HG02884 (cell line): ENCODE measurements around the gene IFIH1.
A peak's percentile ranks its signal among the peaks of the same experiment; 100 is the strongest.

Experiments
- ATAC-seq: cut with Tn5 transposase; IDR thresholded peaks from one replicate; pipeline ENCODE4 v1.9.1; 2021; ENCODE audit warnings: mild to moderate bottlenecking, moderate library complexity; ENCODE audit not compliant: unreplicated experiment

IFIH1 gene

DNA sequence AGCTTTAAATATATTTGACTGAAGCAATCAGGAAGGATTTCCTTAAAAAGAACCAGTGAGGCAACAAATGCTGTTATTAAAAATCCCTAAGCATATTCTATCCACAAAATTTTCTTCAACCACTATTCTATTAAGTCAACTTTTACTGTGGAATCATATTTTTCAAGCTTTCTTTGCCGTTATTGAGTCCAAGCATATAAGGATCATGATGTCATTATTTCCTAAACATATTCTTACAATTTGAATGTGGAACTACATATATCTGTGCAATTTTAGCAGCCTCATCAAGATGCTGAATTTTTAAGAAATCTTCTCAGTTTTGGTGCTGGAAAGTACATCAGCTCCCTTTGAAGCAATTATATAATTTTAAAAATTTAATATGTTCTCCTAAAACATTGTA lies 5.6 kb downstream of the IFIH1 start:
- no peak for ATAC-seq

DNA sequence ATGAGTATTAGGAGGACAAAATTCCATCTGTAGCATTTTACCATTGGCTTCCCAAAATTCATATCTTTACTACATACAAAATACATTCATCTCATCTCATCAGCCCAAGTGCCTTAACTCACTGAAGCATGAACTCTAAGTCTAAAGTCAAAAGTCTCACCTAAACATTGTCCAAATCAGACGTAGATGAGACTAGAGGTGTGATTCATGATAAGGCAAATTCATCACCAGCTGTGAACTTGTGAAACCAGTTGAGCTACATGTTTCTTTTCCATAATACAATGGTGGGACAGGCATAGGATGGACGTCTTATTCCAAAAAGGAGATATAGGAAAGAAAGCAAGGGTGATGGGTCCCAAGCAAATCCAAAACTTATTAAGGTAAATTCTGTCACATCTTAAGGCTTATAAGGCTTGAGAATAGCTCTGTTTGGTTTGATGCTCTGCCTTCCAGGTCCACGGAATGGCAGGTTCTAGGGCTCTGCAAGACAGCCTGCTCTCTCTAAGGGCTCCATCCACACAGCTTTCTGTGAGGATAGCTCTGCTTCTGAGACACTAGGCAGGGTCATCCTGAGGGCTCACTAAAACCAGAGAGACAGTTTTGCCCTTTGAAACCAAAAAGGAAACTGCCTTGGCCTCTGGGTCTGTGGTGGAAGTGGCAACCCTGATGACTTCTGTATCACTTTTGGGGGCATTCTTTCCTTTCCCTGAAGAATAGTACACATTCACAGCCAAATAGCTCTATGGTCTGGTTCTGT lies 9.6 kb downstream of the IFIH1 start:
- ATAC-seq, result no peak

DNA sequence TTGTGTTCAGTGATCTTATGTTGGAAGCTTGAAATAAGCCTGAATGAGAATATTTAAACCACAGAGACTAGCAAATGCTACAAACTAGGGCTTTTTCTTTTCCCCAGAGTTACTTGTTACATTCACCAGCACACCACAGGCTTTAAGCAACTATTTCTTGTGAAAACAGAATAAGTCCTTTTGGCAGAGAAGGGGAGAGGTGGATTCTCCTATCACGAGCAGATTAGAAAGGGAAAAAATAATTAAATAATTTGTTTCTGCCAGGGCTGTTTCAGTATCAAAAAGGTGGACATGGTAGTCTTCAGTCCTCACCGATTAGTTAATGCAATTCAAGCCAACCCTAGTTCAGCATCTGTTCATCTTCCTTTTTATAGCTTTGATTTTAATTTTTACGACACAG lies 12.6 kb downstream of the IFIH1 start:
- ATAC-seq, result no peak

DNA sequence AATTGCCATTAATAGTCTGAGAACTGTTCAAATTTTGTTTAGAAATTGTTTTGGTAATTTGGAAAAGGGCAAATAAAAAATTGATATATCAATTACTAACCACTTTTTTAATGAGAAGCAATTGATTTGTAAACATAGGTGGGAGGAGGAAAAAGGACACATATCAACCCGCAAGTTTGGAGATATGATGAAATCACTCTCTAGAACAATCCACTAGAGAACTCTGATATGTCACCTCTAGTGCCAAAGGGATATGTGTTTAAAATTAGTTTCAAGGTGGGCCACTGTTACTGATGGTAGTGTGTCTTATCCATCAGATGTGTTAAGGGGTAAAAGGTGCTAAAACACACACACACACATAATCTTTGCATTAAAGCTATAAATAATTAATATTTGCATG lies 16.6 kb downstream of the IFIH1 start:
- no peak for ATAC-seq

DNA sequence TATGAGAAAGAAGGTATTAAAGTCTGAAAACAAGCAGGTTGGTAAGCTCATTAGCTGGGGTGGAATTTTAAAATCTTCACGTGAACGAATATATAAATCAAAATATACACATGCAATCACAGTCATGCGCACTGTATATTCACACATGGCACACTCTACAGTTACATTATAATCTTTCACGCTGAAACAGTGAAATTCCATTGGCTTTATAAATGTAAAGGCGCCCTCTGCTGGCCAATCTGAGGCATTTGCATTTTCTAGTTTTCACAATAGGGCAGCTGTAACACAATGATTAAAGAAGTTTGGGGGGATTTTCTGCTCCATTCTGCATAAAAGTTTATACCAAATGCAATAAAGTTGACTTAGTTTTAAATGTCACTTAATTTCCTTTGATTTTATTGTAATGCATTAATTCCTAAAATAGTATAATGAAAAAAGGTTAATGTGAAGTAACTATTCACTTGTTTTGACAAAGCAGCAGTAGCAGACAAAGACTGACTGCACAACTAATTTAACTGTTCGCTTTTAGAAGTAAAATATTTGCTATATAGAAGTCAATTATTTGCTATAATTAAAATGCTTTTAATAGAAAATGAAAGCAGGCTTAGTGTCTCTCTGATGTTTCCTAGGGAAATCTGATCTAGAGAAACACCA lies 17.2 kb downstream of the IFIH1 start:
- peak; percentile 79 for ATAC-seq

DNA sequence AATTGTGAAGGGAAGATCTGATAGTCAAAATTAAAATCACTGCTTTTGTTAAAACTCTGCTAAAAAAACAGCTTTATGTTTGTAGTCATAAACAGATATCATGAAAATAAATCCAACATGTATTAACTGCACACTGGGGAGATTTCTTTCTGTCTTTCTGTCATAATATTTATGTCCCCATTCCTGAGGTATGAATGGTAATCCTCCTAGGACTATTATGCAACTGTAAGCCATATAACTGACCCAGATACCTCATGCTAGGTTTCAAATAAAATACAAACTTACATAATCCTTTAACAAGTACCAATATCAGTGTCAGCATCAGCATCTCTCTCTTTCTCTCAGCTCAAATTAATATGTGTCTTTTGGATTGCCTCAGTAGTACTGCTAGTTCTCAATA lies 18.2 kb downstream of the IFIH1 start:
- no peak for ATAC-seq

DNA sequence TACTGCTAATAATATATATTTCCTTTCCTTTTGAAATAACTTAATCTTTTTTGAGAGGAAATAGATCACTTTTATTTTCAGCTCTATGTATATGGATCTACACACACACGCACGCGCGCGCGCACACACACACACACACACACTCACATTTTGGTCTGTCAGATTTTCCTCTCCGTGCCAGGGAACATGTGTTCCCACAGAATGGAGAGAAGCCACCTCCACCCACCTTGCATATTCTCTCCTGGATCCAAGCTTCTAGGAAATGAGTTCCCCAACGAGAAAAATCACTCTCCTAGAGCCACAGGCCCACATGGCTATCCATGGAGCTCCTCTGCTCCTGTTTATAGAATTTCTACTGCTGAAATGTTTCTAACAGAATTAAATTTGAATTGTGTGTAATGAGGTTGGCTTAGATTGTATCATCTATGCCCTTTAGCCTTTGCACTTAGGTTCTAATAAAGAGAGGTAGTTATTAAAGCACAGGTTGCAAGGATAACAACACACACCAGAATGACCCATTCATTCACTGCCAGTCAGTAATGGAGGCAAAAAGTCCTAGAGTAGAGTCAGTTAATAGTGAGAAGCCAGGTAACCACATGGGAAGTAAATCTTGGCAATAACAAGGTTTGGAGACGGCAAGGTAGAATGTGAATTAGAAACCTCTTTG lies 19.7 kb downstream of the IFIH1 start:
- ATAC-seq, result no peak

DNA sequence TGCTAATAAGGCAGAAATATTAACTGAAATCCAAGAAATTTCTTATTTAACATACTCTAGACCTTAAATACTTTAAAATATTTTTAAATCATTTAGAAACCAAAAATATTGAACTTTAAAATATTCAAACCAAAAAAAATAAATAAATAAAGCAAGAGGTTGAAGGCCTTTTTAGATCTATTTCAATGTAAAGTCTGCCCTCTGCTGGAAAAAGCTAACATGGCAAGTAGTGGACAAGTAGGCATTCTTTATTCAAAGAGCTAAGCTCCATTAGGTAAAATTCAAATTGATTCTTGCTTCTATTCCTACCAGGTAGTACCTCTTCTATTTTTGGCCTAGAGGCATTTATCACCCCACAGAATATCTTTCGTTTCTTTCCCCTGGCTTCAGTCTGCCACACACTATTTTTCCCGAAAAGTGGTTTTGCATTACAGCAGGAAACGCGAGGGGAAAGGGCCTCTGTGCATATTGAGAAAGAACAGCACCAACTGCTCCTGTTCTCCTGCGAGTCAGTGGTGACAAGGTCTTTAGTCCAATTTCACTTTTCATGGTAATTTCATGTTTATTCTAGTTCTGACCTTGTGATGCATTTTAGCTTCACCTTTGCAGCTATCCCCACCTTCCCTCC lies 20.4 kb downstream of the IFIH1 start:
- peak; percentile 57 for ATAC-seq

DNA sequence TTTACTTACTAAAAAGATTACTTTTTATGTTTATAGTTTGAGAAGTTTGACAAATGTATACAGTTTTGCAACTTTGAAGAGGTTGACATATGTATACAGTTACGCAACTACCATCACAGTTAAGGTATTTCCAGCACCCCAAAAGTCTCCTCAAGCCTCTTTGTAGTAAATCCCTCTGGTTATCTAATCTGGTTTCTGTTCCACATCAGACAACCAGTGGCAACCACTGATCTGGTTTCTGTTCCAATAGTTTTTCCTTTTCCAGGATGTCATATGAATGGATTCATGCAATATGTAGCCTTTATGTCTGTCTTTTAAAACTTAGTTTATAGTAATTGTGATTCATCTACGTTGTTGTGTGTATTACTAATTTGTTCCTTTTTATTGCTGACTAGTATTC lies 23.5 kb downstream of the IFIH1 start:
- no peak for ATAC-seq

DNA sequence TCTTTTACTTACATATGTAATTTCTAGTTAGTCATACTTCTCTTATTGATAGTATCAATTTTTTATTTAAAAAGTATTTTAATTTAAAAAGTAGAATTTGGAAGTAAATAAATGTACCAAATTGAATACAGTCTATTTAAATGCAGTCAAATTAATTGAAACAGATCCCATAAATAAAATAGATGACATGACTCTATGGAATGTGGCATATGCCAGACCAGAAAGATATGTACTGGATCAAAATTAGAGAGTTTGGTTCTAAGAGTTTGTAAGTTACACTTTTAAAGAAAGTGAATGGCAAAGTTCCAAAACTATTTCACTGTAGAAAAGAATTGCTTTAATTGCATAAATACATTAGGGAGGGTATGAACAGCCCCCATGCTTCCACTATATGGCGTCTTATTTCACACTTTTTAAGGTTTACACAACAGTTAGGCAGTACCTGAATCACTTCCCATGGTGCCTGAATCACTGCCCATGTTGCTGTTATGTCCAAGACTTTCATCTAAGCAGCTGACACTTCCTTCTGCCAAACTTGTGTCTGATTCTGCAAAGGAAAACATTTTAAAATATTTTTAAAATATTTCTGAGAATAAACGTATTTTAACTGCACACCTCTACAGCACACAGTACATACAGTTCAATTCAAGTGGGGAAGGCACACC lies 25.2 kb downstream of the IFIH1 start:
- no peak for ATAC-seq

DNA sequence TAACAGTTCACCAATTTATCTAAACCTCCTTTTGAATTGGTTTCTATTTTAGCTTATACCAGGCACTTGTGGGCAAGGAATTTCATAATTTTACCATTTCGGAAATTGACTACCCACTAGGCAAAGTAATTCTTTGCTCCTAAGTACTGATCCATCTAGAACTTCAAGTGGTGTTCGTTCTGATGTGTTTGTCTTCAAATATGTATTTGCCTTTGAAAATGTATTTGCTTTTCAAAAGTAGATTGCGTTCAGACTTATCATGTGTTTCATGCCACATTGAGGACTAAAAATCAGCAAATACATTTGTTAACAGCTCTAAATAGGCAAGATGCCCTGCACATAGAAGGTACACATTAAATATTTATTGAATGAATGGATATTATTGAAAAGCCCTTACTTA lies 26.7 kb downstream of the IFIH1 start:
- ATAC-seq, result no peak

DNA sequence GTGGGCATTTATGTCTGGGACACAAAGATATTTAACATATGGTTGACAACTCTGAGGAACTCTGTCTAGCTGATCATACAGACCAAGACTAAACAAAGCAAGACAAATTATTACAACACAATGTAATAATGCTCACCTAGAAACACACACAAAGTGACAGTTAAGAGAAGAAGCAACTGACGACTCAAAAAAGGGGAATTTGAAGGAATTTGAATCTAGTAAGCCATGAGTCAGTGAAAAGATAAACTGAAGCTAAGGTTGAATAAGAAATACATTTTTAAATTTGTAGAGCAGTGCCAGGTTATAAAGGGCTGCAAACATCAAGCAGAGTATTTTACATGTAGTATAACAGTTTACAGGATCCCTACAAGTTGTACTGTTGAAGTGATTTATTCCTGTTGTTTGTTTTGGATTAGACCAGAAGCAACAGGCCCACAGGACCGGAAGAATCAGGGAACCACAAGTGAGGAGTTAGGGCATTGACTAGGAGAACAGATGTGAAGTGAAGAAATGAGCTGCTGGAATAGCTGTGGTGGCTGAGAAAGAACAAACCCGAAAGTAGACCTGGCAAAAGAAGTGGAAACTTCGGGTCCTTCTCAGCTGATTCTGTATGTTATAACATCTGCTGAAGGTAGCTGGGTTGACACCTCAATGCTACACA lies 35.6 kb downstream of the IFIH1 start:
- no peak for ATAC-seq

DNA sequence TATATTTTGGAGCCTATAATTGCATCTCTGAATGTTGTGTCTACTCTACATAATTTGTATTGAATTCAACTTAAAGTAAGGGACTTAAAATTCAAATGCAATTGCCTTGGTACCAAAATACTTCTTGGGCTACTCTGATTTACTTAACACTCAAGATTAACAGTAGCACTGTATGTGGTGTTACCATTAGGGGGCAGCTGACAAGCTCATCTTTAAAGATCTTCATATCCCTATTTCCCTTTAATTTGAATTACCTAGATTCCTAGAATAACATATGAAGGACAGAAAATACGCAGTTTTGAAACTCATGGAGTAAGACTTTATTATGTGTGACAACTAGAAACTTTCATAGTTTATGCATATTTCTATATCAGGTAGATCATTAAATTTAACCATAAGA lies 37.8 kb downstream of the IFIH1 start:
- ATAC-seq, result no peak

DNA sequence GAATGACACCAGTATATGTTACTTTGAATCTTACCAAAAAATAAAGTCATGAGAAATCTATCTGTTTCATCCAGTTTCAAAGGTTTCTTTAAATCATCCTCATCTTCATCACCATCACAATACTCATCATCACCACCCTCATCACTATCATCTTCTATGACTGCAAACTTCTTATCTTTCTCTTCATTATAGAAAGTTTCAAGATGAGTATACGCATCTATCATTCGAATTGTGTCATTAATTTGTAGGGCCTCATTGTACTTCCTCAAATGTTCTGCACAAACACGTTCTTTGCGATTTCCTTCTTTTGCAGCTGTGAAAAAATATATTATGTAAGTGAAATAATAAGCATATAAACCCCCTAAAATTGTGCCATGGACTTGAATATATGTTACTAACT lies 41.1 kb downstream of the IFIH1 start:
- no peak for ATAC-seq

DNA sequence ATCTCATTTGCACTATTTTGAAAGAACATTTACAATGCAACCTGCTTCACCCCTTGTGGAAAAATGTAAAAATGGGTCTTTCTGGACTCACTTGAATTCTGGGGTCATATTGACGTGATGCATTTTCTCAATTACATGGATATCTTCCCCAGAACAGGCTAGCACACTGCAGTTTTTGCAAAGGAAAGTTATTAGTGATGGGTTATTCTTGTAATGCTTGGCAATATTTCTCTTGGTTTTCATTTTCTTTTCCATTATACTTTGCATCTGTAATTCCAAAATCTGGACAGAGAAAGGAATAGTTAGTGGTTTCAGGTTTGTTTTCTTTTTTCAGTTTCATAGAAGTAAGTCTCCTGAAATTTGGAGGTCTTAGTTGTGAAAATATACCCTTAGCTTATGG lies 50.5 kb downstream of the IFIH1 start:
- ATAC-seq, result no peak

DNA sequence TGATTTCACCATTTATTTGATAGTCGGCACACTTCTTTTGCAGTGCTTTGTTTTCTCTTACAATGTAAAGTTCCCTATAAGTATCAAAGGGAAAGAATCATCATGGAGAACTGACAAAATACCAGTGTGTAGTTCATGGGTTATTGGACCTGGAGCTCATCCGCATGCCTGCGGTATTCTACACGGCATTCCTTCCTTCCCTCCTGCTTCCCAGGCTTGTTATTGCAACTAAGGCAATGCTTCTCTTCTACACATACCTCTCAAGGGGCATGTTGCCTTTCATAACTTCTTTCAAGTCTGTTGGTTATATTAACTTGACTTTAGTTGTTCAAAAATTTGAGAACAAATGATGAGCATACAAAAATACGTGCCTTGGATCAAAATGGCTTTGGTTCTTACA lies 51.0 kb downstream of the IFIH1 start:
- no peak for ATAC-seq

DNA sequence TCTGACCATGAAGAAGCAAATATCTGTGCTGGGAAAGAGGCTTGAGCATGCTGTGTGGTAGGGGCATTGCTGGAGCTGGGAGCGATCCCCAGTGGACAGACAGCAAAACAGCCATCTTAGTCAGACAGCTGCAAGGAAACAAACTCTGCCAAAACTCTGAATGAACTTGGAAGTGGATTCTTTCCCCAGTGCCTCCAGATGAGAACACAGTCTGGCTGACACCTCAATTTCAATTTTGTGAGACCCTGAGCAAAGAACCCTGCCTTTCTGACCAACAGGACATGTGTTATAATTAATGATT lies 52.1 kb downstream of the IFIH1 start:
- no peak for ATAC-seq

DNA sequence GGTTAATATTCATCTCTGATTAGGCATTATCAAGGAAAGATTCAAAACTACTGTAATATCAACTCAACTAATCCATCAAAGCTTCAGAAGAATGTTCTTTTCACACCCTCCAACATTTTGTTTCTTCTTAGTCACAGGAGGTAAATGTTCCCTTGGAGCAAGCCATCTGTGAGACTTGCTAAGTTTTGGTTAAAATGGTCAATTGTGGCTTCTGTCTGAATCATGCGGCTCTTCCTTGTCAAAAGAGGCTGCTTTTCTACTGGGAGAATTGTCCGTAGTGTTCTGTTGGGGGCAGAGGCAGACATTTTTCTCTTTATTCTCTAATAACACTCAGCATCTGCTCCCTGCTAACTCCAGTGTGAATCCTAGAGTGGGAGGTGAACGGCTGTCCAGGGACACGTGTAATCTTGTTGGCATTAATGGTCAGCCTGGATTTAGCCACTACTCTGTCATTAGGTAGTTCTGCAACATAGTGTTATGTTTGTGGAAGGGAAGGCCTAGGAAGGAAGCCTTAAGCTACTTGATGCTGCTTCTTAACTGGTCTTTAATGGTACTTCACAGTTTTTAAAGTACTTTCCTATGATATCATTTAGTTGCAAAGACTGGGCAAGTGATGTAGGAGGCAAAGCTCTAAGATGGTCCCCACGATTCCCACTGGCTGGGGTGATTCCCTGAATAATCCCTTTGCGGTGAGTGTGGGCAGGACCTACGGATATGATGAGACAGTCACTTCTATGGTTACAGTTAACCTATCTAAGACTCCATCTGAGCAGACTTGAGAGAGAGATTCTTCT lies 52.6 kb downstream of the IFIH1 start:
- ATAC-seq, result no peak

DNA sequence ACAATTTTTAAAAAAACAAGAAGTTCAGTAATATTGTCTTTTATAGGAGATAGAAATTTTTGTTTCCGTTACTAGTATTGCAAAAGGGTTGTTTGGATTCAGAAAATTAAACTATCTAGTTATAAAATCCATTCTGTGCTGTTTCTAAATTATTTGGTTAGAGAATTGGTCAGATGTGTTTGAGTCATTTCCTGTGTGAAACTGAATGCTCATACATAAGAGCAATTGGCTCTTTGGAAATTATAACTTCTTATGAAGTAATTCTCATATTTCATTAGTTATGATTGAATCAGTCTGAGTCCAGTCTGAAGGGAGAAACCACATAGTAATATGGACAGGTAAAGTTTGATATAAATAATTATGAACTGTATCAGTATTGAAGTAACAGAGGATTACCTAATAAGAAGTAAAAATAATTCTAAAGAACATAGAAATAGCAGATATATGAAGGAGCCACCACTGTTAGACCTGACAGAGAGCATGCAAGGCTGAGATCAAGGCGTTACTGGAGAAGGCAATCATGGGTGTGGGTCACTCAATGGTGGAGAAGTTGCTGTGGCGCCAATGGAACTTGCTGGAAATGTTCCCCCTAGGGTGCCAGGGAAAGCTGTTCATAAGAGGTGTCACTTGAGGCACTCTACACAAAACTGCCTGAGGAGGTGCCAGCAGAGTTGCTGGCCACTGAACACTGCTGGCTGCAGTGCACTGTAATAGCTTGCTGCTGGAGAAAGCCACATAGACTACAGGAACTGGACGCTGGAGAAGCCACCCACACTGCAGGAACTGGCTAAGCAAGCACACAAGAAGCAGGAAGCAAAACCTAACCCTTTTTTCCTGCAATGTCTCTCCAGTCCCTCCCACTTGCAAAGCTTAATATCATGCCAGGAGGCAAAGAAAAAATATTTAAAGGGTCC lies 57.2 kb downstream of the IFIH1 start:
- ATAC-seq, result peak; percentile 56
